ENCODE data around the gene RSPH4A.
"Not testable (repeated sequence)": the region's sequence is repeated elsewhere in the genome, so short reads cannot be mapped to it uniquely, and the experiment has no call there.

RSPH4A gene

DNA sequence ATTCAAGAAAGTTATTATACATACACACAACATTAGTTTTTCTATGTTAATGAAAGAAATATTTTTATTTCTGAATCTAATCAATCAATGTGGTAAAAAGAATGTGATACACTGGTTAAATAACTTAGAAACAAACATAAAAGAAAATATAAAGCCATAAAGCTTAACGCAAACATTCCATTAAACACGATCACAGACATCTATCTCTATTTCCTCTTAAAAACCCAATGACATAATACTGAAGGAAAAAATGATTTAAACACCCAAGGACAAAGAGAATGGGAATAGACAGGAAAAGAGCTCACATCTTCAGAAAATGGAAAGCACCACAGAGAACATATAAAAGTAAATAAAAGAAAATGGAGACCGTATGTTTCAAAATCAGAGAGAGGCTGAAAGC, 32.9 kb downstream of the RSPH4A start:
- CTCF ChIA-PET = interaction anchor here (0.8 to 2.9 kb wide), 3 partner anchors 12 to 95 kb away, joined by 3 to 6 read pairs (median 4); partner anchors contain the start of gene ZUP1

DNA sequence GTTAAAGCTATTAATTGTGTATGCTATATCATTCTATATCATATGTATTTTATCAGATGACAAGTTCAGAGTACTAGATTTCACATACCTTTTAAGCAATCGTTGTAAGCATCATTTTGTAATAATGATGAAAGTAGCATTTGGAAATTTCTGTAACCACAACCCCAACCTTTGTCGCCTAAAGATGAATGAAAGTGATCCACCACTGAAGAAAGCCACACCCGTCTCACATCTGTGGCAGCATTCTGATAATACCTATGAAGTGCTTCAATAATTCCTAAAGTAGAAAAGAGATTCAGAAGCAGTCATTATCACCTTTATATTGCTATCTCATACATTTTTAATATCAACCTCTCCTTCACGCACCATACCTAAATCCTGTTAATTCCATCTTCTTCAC, 35.6 kb downstream of the RSPH4A start:
- POLR2A ChIA-PET = no interaction called here
- CTCF ChIA-PET = interaction anchor here (1.9 to 2.9 kb wide), 2 partner anchors 8 to 17 kb away, joined by 6 to 7 read pairs; partner anchors contain the start of gene ZUP1
- DNase-seq (ENCODE audit: extremely low spot score) = no peak
- no peak for TF ChIP-seq CTCF (IDR thresholded peaks at IDR 0.05; ENCODE audit: control extremely low read depth, extremely low read depth, low read depth, missing control alignments)

More for the DNA sequence above, 32.9 kb downstream of the RSPH4A start:
- DNase-seq (ENCODE audit: extremely low spot score) = no peak
- POLR2A ChIA-PET = no interaction called here
- no peak for TF ChIP-seq CTCF (IDR thresholded peaks at IDR 0.05; ENCODE audit: control extremely low read depth, extremely low read depth, low read depth, missing control alignments)

DNA sequence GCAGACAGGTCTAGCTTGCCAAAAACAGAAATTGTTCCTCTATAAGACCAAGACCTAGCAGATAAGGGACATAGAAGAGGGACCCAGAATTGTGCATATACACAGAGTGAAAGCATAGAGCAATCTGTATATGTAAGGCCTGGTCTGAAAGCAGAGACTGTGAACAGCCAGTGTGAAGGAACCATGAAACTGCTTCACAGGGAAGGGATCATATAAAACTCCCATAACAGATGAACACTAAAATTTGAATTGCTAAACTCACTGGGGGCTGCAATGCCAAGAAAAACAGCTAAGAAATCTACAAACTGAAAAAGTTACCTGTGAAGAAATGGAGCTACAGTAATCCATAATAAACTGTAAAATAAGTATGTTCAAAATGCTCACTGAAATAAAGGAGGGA, 45.3 kb downstream of the RSPH4A start:
- ChIA-PET CTCF (interaction anchor here (1.0 to 1.6 kb wide), 7 partner anchors 9 to 100 kb away, joined by 3 to 9 read pairs (median 3); no protein-coding TSS in a partner anchor), POLR2A (no interaction called here)
- no peak for TF ChIP-seq CTCF (IDR thresholded peaks at IDR 0.05; ENCODE audit: control extremely low read depth, extremely low read depth, low read depth, missing control alignments)
- DNase-seq (ENCODE audit: extremely low spot score) = no peak

GRCh38 chr6:116662202-116662601, 45.9 kb downstream of the RSPH4A start:
- DNase-seq (ENCODE audit: extremely low spot score) = no peak
- ChIA-PET POLR2A (no interaction called here), CTCF (interaction anchor here (1.0 to 1.6 kb wide), 6 partner anchors 9 to 101 kb away, joined by 3 to 9 read pairs (median 3); no protein-coding TSS in a partner anchor)
- no peak for TF ChIP-seq CTCF (IDR thresholded peaks at IDR 0.05; ENCODE audit: control extremely low read depth, extremely low read depth, low read depth, missing control alignments)

DNA sequence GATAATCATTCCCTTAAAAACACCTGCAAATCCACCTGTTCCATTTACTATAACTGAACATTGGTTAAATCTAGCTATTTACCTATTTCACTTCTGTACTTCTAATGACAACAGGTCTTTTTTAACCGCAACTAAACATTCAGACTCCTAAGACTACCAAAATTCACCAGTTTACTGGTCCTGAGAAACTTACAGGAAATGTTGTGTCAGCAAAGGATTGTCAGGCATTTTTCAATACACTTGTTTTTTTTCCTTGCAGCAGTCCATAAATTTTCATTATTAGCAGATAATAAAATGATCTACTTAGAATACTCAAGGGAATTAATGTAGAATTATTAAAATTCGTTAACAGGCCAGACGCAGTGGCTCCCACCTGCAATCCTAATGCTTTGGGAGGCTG, 47.0 kb downstream of the RSPH4A start:
- CTCF ChIA-PET = no interaction called here
- DNase-seq (ENCODE audit: extremely low spot score) = no peak
- TF ChIP-seq CTCF (IDR thresholded peaks at IDR 0.05; ENCODE audit: control extremely low read depth, extremely low read depth, low read depth, missing control alignments) = no peak
- POLR2A ChIA-PET = no interaction called here

GRCh38 chr6:116664169-116664568, 47.9 kb downstream of the RSPH4A start:
- CTCF ChIA-PET; DNase-seq (ENCODE audit: extremely low spot score); POLR2A ChIA-PET: not testable (repeated sequence)

- DNase-seq (ENCODE audit: extremely low spot score) = no peak
- POLR2A ChIA-PET = no interaction called here
- TF ChIP-seq CTCF (IDR thresholded peaks at IDR 0.05; ENCODE audit: control extremely low read depth, extremely low read depth, low read depth, missing control alignments) = no peak
- CTCF ChIA-PET = no interaction called here
These were observed 49.2 kb downstream of the RSPH4A start for GRCh38 chr6:116665464-116665863.
